ENCODE measurements around the gene SMIM3. TPM values are rescaled to one million over a fixed set of nuclear protein-coding genes. Genes with fewer than 3 reads are reported as not detected.
A peak's percentile ranks its signal among the peaks of the same experiment; 100 is the strongest.
"Not testable (repeated sequence)": the region's sequence is repeated elsewhere in the genome, so short reads cannot be mapped to it uniquely, and the experiment has no call there.

Gene SMIM3
- total and polyA plus RNA-seq, 2 of the 13 experiments (the other 11 are each of a cell fraction or from before 2014, with no cell fraction given), result 11.6 to 96.7 TPM

- H3K4me3 ChIP-seq (replicated peaks in 1 of 3; ENCODE audit: insufficient read depth in 1 of 3, low read depth in 2 of 3, low read length in 3 of 3); H3K27ac ChIP-seq (ENCODE audit: extremely low read length, insufficient read depth, low read length); H3K27me3 ChIP-seq (ENCODE audit: control insufficient read depth in 1 of 2, insufficient read depth in 2 of 2, low read length in 2 of 2); H2AFZ ChIP-seq (ENCODE audit: low read length); BruUV-seq (replicated peaks); ATAC-seq; CTCF ChIA-PET (ENCODE audit: low intra/inter-chr PET ratio, low total read pairs); H3K9ac ChIP-seq (ENCODE audit: insufficient read depth, low read depth, low read length); DNase-seq (ENCODE audit: low spot score); H3K4me2 ChIP-seq (ENCODE audit: low read depth, low read length); POLR2A ChIA-PET; H3K9me3 ChIP-seq (ENCODE audit: low read length); FAIRE-seq; in situ Hi-C loops (cut with HindIII; ENCODE audit: extremely low pct_ligation_motif_present, low pct_unique_long_range_greater_than_20kb); intact Hi-C loops (cut with micrococcal nuclease; ENCODE audit: unreplicated experiment): not testable (repeated sequence)
- H3K79me2 ChIP-seq (ENCODE audit: insufficient read depth, low read length), result peaks cover 41% of the 10 kb centered on the region
- peaks cover 8 to 30% of the 10 kb centered on the region in 2 experiments for H3K36me3 ChIP-seq (replicated peaks in 1 of 2; ENCODE audit: control insufficient read depth in 1 of 2, insufficient read depth in 2 of 2, low read length in 2 of 2)
- peaks cover 13% of the 10 kb centered on the region for H4K20me1 ChIP-seq (ENCODE audit: insufficient read depth, low read length)
- WGBS (ENCODE audit: low lambda C conversion rate), result 93% methylated on average over 2 of the region's 2 CpGs
- H3K4me1 ChIP-seq (ENCODE audit: insufficient read depth, low read length), result peaks cover 29% of the 10 kb centered on the region
Measured at GRCh38 chr5:150793423-150793888, 14.9 kb downstream of the SMIM3 start.

GRCh38 chr5:150794927-150795326 lies 16.4 kb downstream of the SMIM3 start:
- in situ Hi-C loops (cut with HindIII; ENCODE audit: extremely low pct_ligation_motif_present, low pct_unique_long_range_greater_than_20kb) (no loop called here), intact Hi-C loops (cut with micrococcal nuclease; ENCODE audit: unreplicated experiment) (no loop called here)
- peaks cover 14% of the 10 kb centered on the region for H3K4me1 ChIP-seq (ENCODE audit: insufficient read depth, low read length)
- peaks cover 8 to 27% of the 10 kb centered on the region in 2 experiments; a peak in 4 of 5 replicates for H3K36me3 ChIP-seq (replicated peaks in 1 of 2; ENCODE audit: control insufficient read depth in 1 of 2, insufficient read depth in 2 of 2, low read length in 2 of 2)
- no peak overlapping the region for H3K4me2 ChIP-seq (ENCODE audit: low read depth, low read length)
- BruUV-seq (replicated peaks), result no TSS peak
- ChIA-PET CTCF (ENCODE audit: low intra/inter-chr PET ratio, low total read pairs) (no interaction called here), POLR2A (no interaction called here)
- peaks cover 5% of the 10 kb centered on the region for H4K20me1 ChIP-seq (ENCODE audit: insufficient read depth, low read length)
- peaks cover 26% of the 10 kb centered on the region for H3K79me2 ChIP-seq (ENCODE audit: insufficient read depth, low read length)
- H2AFZ ChIP-seq (ENCODE audit: low read length), result no peak overlapping the region
- no peak for ATAC-seq
- no peak overlapping the region for H3K27ac ChIP-seq (ENCODE audit: extremely low read length, insufficient read depth, low read length)
- no peak overlapping the region for H3K9ac ChIP-seq (ENCODE audit: insufficient read depth, low read depth, low read length)
- no peak for DNase-seq (ENCODE audit: low spot score)
- no peak for FAIRE-seq
- TF ChIP-seq ZBTB25 (CRISPR knock-in tag; IDR thresholded peaks at IDR 0.05), result no peak
- TF ChIP-seq ZNF629 (CRISPR knock-in tag; conservative IDR thresholded peaks at IDR 0.05), result peak; percentile 70
- no peaks in the 10 kb centered on the region for H3K9me3 ChIP-seq (ENCODE audit: low read length)
- no peak overlapping the region for H3K4me3 ChIP-seq (replicated peaks in 1 of 3; ENCODE audit: insufficient read depth in 1 of 3, low read depth in 2 of 3, low read length in 3 of 3)
- 95% methylated on average over 2 of the region's 2 CpGs for WGBS (ENCODE audit: low lambda C conversion rate)
- no peaks in the 10 kb centered on the region for H3K27me3 ChIP-seq (ENCODE audit: control insufficient read depth in 1 of 2, insufficient read depth in 2 of 2, low read length in 2 of 2)

All from HepG2 (cell line).